PFSK-1 (cell line): Measurements from ENCODE around the gene FOLR2. TPM values are rescaled to one million over a fixed set of nuclear protein-coding genes. Genes with fewer than 3 reads are reported as not detected.

Experiments used
- FOXP2 ChIP-seq: optimal IDR thresholded peaks from 2 replicates; pipeline ENCODE3; 2011; ENCODE audit warnings: borderline replicate concordance, control low read depth, inconsistent platforms; ENCODE audit not compliant: insufficient read depth; ENCODE audit errors: extremely low read length, extremely low read depth
- POLR2AphosphoS5 ChIP-seq: IDR thresholded peaks from 2 replicates; pipeline ENCODE4 v1.6.1; 2012; ENCODE audit warnings: low read depth, mild to moderate bottlenecking, control low read depth, low read length, moderate library complexity
- SIN3A ChIP-seq: IDR thresholded peaks from 2 replicates; pipeline ENCODE4 v1.6.1; 2012; ENCODE audit warnings: mild to moderate bottlenecking, low read length, moderate library complexity, borderline replicate concordance; ENCODE audit not compliant: insufficient read depth
- TAF1 ChIP-seq: IDR thresholded peaks from 2 replicates; pipeline ENCODE4 v1.6.1; 2012; ENCODE audit warnings: low read length, control low read depth, borderline replicate concordance; ENCODE audit not compliant: insufficient read depth
- polyA plus RNA-seq: library from polyadenylated mRNA; unstranded; fragments of >200 nt; gene quantifications from one replicate; pipeline ENCODE4 v1.2.1, GENCODE V29; 2012; ENCODE audit warnings: low read depth, missing spikeins; ENCODE audit not compliant: insufficient read length
- TF ChIP-seq, protein P1 (sequence below), 2 experiments: IDR thresholded peaks; 2 replicates each; pipeline versions ENCODE4 v1.6.1 to v1.8.0; 2011 to 2012; ENCODE audit warnings: low read depth in 2 of 2, low read length in 2 of 2, control low read depth in 1 of 2, inconsistent platforms in 1 of 2, mild to moderate bottlenecking in 1 of 2, moderate library complexity in 1 of 2; ENCODE audit not compliant: insufficient read depth in 1 of 2

FOLR2 gene
- polyA plus RNA-seq, result not detected

GRCh38 chr11:72216638-72217037 is at the start of gene FOLR2:
TSS of gene FOLR2 (plus strand) at chr11:72216794. CDS start at chr11:72218585, 1,791 bp downstream.
- TF ChIP-seq TAF1, result no peak
- no peak for TF ChIP-seq FOXP2
- no peak for TF ChIP-seq POLR2AphosphoS5
- TF ChIP-seq, protein P1, sequence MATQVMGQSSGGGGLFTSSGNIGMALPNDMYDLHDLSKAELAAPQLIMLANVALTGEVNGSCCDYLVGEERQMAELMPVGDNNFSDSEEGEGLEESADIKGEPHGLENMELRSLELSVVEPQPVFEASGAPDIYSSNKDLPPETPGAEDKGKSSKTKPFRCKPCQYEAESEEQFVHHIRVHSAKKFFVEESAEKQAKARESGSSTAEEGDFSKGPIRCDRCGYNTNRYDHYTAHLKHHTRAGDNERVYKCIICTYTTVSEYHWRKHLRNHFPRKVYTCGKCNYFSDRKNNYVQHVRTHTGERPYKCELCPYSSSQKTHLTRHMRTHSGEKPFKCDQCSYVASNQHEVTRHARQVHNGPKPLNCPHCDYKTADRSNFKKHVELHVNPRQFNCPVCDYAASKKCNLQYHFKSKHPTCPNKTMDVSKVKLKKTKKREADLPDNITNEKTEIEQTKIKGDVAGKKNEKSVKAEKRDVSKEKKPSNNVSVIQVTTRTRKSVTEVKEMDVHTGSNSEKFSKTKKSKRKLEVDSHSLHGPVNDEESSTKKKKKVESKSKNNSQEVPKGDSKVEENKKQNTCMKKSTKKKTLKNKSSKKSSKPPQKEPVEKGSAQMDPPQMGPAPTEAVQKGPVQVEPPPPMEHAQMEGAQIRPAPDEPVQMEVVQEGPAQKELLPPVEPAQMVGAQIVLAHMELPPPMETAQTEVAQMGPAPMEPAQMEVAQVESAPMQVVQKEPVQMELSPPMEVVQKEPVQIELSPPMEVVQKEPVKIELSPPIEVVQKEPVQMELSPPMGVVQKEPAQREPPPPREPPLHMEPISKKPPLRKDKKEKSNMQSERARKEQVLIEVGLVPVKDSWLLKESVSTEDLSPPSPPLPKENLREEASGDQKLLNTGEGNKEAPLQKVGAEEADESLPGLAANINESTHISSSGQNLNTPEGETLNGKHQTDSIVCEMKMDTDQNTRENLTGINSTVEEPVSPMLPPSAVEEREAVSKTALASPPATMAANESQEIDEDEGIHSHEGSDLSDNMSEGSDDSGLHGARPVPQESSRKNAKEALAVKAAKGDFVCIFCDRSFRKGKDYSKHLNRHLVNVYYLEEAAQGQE (IDR thresholded peaks at IDR 0.05; ENCODE audit: insufficient read depth in 1 of 2, low read depth in 2 of 2, low read length in 2 of 2), result no peak
- TF ChIP-seq SIN3A, result no peak

- no peak for TF ChIP-seq TAF1
- no peak for TF ChIP-seq FOXP2
- no peak for TF ChIP-seq SIN3A
- no peak for TF ChIP-seq POLR2AphosphoS5
- TF ChIP-seq, protein P1 (IDR thresholded peaks at IDR 0.05; ENCODE audit: insufficient read depth in 1 of 2, low read depth in 2 of 2, low read length in 2 of 2), result no peak
Observed at GRCh38 chr11:72173291-72173690, 43.3 kb upstream of the FOLR2 start.

- TF ChIP-seq FOXP2, result no peak
- TF ChIP-seq TAF1, result no peak
- no peak for TF ChIP-seq POLR2AphosphoS5
- TF ChIP-seq SIN3A, result no peak
- TF ChIP-seq, protein P1 (IDR thresholded peaks at IDR 0.05; ENCODE audit: insufficient read depth in 1 of 2, low read depth in 2 of 2, low read length in 2 of 2), result no peak
Observed at GRCh38 chr11:72174302-72175070, 42.1 kb upstream of the FOLR2 start.

GRCh38 chr11:72177656-72178055 is 38.9 kb upstream of the FOLR2 start:
- TF ChIP-seq SIN3A (no peak), FOXP2 (no peak), POLR2AphosphoS5 (no peak), TAF1 (no peak)
- TF ChIP-seq, protein P1 (IDR thresholded peaks at IDR 0.05; ENCODE audit: insufficient read depth in 1 of 2, low read depth in 2 of 2, low read length in 2 of 2), result no peak
